Inferior parietal cortex (tissue), 1 donor: ENCODE results near the gene ALAS1.

Experiments
- DNase-seq: peaks from one replicate; pipeline ENCODE4 v3.0.0-alpha.2; 2016; ENCODE audit errors: extremely low spot score

ALAS1 gene

GRCh38 chr3:52221141-52221562 is 23.2 kb downstream of the ALAS1 start:
- no peak for DNase-seq

GRCh38 chr3:52221563-52222318 is 23.8 kb downstream of the ALAS1 start:
- no peak for DNase-seq

- DNase-seq, result no peak
These were observed 24.6 kb downstream of the ALAS1 start for GRCh38 chr3:52222319-52223221.

GRCh38 chr3:52223449-52224408 is 25.8 kb downstream of the ALAS1 start:
- DNase-seq, result no peak

GRCh38 chr3:52225452-52226228 is 27.7 kb downstream of the ALAS1 start, which contains the start of gene TLR9:
Gene TLR9 (minus strand): TSS chr3:52225645. CDS start chr3:52225529, 116 bp downstream.
- DNase-seq, result no peak

GRCh38 chr3:52226229-52226817 is 28.4 kb downstream of the ALAS1 start:
- no peak for DNase-seq

GRCh38 chr3:52227117-52227516 is 29.2 kb downstream of the ALAS1 start:
- DNase-seq, result no peak

- no peak for DNase-seq
These were observed 29.8 kb downstream of the ALAS1 start for GRCh38 chr3:52227766-52228165.

- DNase-seq, result no peak
These were observed 30.3 kb downstream of the ALAS1 start for GRCh38 chr3:52228266-52228665.

- no peak for DNase-seq
These were observed 30.9 kb downstream of the ALAS1 start for GRCh38 chr3:52228751-52229291.

- DNase-seq, result no peak
These were observed 31.7 kb downstream of the ALAS1 start for GRCh38 chr3:52229656-52230055.

GRCh38 chr3:52230461-52230860 is 32.5 kb downstream of the ALAS1 start:
- DNase-seq, result no peak

- no peak for DNase-seq
These were observed 33.0 kb downstream of the ALAS1 start for GRCh38 chr3:52230889-52231499.

- DNase-seq, result no peak
These were observed 33.7 kb downstream of the ALAS1 start for GRCh38 chr3:52231502-52232278.

- DNase-seq, result no peak
These were observed 34.5 kb downstream of the ALAS1 start for GRCh38 chr3:52232279-52233107.

- DNase-seq, result no peak
These were observed 35.2 kb downstream of the ALAS1 start for GRCh38 chr3:52233108-52233591.

GRCh38 chr3:52233968-52234367 is 36.0 kb downstream of the ALAS1 start:
- no peak for DNase-seq
